WTC11 (cell line): ENCODE data around the gene ATP6V0D1. TPM values are rescaled to one million over a fixed set of nuclear protein-coding genes. Genes with fewer than 3 reads are reported as not detected.
"Not testable (repeated sequence)": the region's sequence is repeated elsewhere in the genome, so short reads cannot be mapped to it uniquely, and the experiment has no call there.

Source experiments
- ATAC-seq: fragments of 200-7000 bp; cut with Tn5 transposase; 2 replicates; pipeline ENCODE4 v1.10.0; 2021; ENCODE audit warnings: mild to moderate bottlenecking, moderate library complexity
- CTCF ChIA-PET: fragments of 300-600 bp; sonication (Branson Sonifier 250); formaldehyde crosslinking; loops from one replicate; lab custom pipeline; 2021; ENCODE audit warnings: antibody characterized with exemption; lab: Charles Lee
- POLR2A ChIA-PET: fragments of 350-600 bp; sonication (Branson Sonifier 250); formaldehyde crosslinking; loops from one replicate; lab custom pipeline; 2021; ENCODE audit warnings: antibody characterized with exemption; lab: Charles Lee
- DNase-seq: peaks from one replicate; pipeline ENCODE4 v3.0.0; 2021; ENCODE audit warnings: low spot score
- H3K27ac Mint-ChIP-seq: 2 replicates; pipeline ENCODE4 v1.8.0; 2021; ENCODE audit warnings: mixed read lengths
- H3K27me3 Mint-ChIP-seq: 2 replicates; pipeline ENCODE4 v1.8.0; 2021; ENCODE audit warnings: low read depth, mild to moderate bottlenecking, moderate library complexity, mixed read lengths
- H3K36me3 Mint-ChIP-seq: 2 replicates; pipeline ENCODE4 v1.8.0; 2021; ENCODE audit warnings: mixed read lengths
- H3K4me1 Mint-ChIP-seq: 2 replicates; pipeline ENCODE4 v1.8.0; 2022; ENCODE audit warnings: mixed read lengths
- H3K4me3 Mint-ChIP-seq: 2 replicates; pipeline ENCODE4 v1.8.0; 2021; ENCODE audit warnings: mild to moderate bottlenecking, moderate library complexity, mixed read lengths
- H3K9me3 Mint-ChIP-seq: 2 replicates; pipeline ENCODE4 v1.8.0; 2021; ENCODE audit warnings: mixed read lengths
- ELF4 ChIP-seq: sonication (generic); formaldehyde crosslinking; IDR thresholded peaks from 2 replicates; pipeline ENCODE4 v1.8.1; 2022; ENCODE audit warnings: low read depth, mild to moderate bottlenecking, moderate library complexity, missing genetic modification reagents
- HMGA2 ChIP-seq: fragments of 250-450 bp; sonication (Bioruptor Pico); IDR thresholded peaks from 2 replicates; pipeline ENCODE4 v1.4.0; 2021; ENCODE audit warnings: mild to moderate bottlenecking, moderate library complexity
- MXD4 ChIP-seq: fragments of 250-450 bp; sonication (Bioruptor Pico); IDR thresholded peaks from 2 replicates; pipeline ENCODE4 v1.8.0; 2021; ENCODE audit warnings: mild to moderate bottlenecking, moderate library complexity, borderline replicate concordance
- NR2C2 ChIP-seq: sonication (generic); formaldehyde crosslinking; IDR thresholded peaks from 2 replicates; pipeline ENCODE4 v1.8.0; 2022; ENCODE audit warnings: mild to moderate bottlenecking, missing genetic modification reagents
- RELA ChIP-seq: sonication (generic); formaldehyde crosslinking; IDR thresholded peaks from 2 replicates; pipeline ENCODE4 v1.8.1; 2022; ENCODE audit warnings: missing genetic modification reagents, mild to moderate bottlenecking, borderline replicate concordance
- SMAD4 ChIP-seq: sonication (generic); formaldehyde crosslinking; IDR thresholded peaks from 2 replicates; pipeline ENCODE4 v1.8.0; 2022; ENCODE audit warnings: mild to moderate bottlenecking, missing genetic modification reagents
- TCF7 ChIP-seq: sonication (generic); formaldehyde crosslinking; IDR thresholded peaks from 2 replicates; pipeline ENCODE4 v1.8.0; 2022; ENCODE audit warnings: mild to moderate bottlenecking, low read depth, missing genetic modification reagents, moderate library complexity
- TP53 ChIP-seq: sonication (generic); formaldehyde crosslinking; IDR thresholded peaks from 2 replicates; pipeline ENCODE4 v1.8.1; 2023; ENCODE audit warnings: mild to moderate bottlenecking, missing genetic modification reagents
- ZNF232 ChIP-seq: sonication (generic); formaldehyde crosslinking; IDR thresholded peaks from 2 replicates; pipeline ENCODE4 v1.8.0; 2022; ENCODE audit warnings: mild to moderate bottlenecking, missing genetic modification reagents
- ZNF423 ChIP-seq: fragments of 250-450 bp; sonication (Bioruptor Pico); IDR thresholded peaks from 2 replicates; pipeline ENCODE4 v2.1.2; 2022; ENCODE audit warnings: mild to moderate bottlenecking, moderate library complexity
- total RNA-seq: library from RNA; stranded (reverse); gene quantifications from 3 replicates; pipeline ENCODE4 v1.2.3, GENCODE V29; 2021
- TF ChIP-seq, protein P1 (sequence below): sonication (generic); formaldehyde crosslinking; IDR thresholded peaks from 2 replicates; pipeline ENCODE4 v1.8.0; 2022; ENCODE audit warnings: missing genetic modification reagents
- TF ChIP-seq, protein P2 (sequence below): sonication (generic); formaldehyde crosslinking; IDR thresholded peaks from 2 replicates; pipeline ENCODE4 v1.8.0; 2022; ENCODE audit warnings: mild to moderate bottlenecking, missing genetic modification reagents
- TF ChIP-seq, protein P3 (sequence below): sonication (generic); formaldehyde crosslinking; IDR thresholded peaks from 2 replicates; pipeline ENCODE4 v1.8.1; 2023; ENCODE audit warnings: mild to moderate bottlenecking, missing genetic modification reagents, moderate library complexity
- TF ChIP-seq, protein P4 (sequence below): fragments of 250-450 bp; sonication (Bioruptor Pico); IDR thresholded peaks from 2 replicates; pipeline ENCODE4 v1.9.0; 2021; ENCODE audit warnings: mild to moderate bottlenecking
- TF ChIP-seq, protein P5 (sequence below): fragments of 250-450 bp; sonication (Bioruptor Pico); IDR thresholded peaks from 2 replicates; pipeline ENCODE4 v1.9.0; 2021; ENCODE audit warnings: mild to moderate bottlenecking, borderline replicate concordance
- TF ChIP-seq, protein P6 (sequence below): sonication (generic); formaldehyde crosslinking; IDR thresholded peaks from 2 replicates; pipeline ENCODE4 v1.8.1; 2022; ENCODE audit warnings: mild to moderate bottlenecking, missing genetic modification reagents, moderate library complexity, borderline replicate concordance
- TF ChIP-seq, protein P7 (sequence below): sonication (generic); formaldehyde crosslinking; IDR thresholded peaks from 2 replicates; pipeline ENCODE4 v1.8.0; 2023; ENCODE audit warnings: missing genetic modification reagents
- TF ChIP-seq, protein P8 (sequence below): sonication (generic); formaldehyde crosslinking; IDR thresholded peaks from 2 replicates; pipeline ENCODE4 v1.8.0; 2022; ENCODE audit warnings: mild to moderate bottlenecking, missing genetic modification reagents

ATP6V0D1 gene
- total RNA-seq, 1 experiment from 2014 or later = 44.1 TPM

DNA sequence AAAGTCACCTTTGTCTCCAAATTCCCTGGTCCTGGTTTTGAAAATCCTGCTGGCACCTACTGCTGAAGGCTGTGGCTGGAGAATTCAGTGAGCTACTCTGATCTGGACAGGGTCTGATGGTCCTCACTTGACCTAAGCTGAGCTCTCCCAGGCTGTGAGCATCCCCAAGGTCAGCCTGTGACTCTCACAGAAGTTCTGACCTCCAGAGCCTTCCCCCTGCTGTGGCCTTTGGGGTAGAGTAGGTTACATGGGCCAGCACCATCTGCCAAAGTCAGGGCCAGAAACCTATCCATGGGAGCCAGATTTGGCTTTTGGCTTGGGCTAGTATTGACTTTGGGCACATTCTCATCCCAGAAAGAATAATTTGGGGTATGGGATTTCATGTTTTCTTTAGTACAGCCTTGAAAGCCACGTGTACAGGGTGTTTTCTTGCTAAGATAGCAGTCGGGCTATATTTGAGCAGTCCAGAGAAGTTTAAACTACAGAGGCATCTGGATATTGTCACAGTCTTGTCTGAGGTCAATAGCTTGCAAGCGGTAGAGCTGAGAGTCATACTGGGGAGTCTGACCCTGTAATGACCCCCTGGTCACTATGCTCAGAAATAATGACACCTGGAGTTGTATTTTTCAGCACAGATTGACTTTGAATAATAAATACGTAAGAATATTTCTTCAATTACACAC is 8.6 kb upstream of the ATP6V0D1 start (continued):
- TF ChIP-seq, protein P1, sequence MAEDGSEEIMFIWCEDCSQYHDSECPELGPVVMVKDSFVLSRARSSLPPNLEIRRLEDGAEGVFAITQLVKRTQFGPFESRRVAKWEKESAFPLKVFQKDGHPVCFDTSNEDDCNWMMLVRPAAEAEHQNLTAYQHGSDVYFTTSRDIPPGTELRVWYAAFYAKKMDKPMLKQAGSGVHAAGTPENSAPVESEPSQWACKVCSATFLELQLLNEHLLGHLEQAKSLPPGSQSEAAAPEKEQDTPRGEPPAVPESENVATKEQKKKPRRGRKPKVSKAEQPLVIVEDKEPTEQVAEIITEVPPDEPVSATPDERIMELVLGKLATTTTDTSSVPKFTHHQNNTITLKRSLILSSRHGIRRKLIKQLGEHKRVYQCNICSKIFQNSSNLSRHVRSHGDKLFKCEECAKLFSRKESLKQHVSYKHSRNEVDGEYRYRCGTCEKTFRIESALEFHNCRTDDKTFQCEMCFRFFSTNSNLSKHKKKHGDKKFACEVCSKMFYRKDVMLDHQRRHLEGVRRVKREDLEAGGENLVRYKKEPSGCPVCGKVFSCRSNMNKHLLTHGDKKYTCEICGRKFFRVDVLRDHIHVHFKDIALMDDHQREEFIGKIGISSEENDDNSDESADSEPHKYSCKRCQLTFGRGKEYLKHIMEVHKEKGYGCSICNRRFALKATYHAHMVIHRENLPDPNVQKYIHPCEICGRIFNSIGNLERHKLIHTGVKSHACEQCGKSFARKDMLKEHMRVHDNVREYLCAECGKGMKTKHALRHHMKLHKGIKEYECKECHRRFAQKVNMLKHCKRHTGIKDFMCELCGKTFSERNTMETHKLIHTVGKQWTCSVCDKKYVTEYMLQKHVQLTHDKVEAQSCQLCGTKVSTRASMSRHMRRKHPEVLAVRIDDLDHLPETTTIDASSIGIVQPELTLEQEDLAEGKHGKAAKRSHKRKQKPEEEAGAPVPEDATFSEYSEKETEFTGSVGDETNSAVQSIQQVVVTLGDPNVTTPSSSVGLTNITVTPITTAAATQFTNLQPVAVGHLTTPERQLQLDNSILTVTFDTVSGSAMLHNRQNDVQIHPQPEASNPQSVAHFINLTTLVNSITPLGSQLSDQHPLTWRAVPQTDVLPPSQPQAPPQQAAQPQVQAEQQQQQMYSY (CRISPR knock-in tag) = no peak
- no peak for TF ChIP-seq TCF7 (CRISPR knock-in tag)

DNA sequence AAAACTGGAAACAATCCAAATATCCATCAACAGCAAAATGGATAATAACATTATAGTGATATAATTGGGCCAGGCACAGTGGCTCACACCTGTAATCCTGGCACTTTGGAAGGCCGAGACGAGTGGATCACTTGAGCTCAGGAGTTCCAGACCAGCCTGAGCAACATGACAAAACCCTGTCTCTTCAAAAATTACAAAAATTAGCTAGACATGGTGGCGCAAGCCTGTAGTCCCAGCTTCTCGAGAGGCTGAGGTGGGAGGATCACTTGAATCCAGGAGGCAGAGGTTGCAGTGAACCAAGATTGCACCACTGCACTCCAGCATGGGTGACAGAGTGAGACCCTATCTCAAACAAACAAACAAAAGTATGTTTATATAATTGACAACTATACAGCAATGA is 6.6 kb upstream of the ATP6V0D1 start:
- H3K36me3 Mint-ChIP-seq, DNase-seq, H3K9me3 Mint-ChIP-seq, H3K27ac Mint-ChIP-seq, ATAC-seq, H3K4me3 Mint-ChIP-seq, POLR2A ChIA-PET: not testable (repeated sequence)
- H3K4me1 Mint-ChIP-seq = peaks cover 11% of the 10 kb centered on the region
- CTCF ChIA-PET = interaction anchor here (0.8 kb wide), 1 partner anchor 31 kb away, joined by 3 read pairs; no protein-coding TSS in a partner anchor
- H3K27me3 Mint-ChIP-seq = peaks cover 96% of the 10 kb centered on the region

DNA sequence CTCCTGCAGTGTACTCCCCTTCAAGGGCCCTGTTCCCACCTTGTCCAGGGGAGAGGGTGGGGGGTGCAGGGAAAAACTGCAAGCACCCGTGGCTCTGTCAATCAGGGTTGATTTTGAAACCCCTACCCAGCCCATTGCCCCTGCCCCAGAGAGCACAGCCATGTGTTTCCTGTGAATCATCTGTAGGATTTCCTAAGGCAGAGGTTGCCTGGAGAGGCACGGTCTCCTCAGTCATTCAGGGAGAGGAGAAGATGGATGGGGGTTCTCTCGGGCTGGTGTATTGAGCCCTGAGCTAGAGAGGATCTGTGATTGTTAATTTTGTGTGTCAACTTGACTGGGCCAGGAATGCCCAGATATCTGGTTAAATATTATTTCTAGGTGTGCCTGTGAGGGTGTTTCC is 5.8 kb upstream of the ATP6V0D1 start:
- no peaks in the 10 kb centered on the region for H3K36me3 Mint-ChIP-seq
- no peak overlapping the region for H3K4me3 Mint-ChIP-seq
- peaks cover 6% of the 10 kb centered on the region; the same call in 1 of the 2 replicates for H3K9me3 Mint-ChIP-seq
- peaks cover 14% of the 10 kb centered on the region for H3K4me1 Mint-ChIP-seq
- no peak overlapping the region for H3K27ac Mint-ChIP-seq
- DNase-seq = no peak
- peaks cover 94% of the 10 kb centered on the region for H3K27me3 Mint-ChIP-seq
- POLR2A ChIA-PET = no interaction called here
- no peak for ATAC-seq
- CTCF ChIA-PET = interaction anchor here (0.8 kb wide), 1 partner anchor 30 kb away, joined by 3 read pairs; no protein-coding TSS in a partner anchor
- TF ChIP-seq, protein P2, sequence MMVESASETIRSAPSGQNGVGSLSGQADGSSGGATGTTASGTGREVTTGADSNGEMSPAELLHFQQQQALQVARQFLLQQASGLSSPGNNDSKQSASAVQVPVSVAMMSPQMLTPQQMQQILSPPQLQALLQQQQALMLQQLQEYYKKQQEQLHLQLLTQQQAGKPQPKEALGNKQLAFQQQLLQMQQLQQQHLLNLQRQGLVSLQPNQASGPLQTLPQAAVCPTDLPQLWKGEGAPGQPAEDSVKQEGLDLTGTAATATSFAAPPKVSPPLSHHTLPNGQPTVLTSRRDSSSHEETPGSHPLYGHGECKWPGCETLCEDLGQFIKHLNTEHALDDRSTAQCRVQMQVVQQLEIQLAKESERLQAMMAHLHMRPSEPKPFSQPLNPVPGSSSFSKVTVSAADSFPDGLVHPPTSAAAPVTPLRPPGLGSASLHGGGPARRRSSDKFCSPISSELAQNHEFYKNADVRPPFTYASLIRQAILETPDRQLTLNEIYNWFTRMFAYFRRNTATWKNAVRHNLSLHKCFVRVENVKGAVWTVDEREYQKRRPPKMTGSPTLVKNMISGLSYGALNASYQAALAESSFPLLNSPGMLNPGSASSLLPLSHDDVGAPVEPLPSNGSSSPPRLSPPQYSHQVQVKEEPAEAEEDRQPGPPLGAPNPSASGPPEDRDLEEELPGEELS = no peak
- TF ChIP-seq, protein P3, sequence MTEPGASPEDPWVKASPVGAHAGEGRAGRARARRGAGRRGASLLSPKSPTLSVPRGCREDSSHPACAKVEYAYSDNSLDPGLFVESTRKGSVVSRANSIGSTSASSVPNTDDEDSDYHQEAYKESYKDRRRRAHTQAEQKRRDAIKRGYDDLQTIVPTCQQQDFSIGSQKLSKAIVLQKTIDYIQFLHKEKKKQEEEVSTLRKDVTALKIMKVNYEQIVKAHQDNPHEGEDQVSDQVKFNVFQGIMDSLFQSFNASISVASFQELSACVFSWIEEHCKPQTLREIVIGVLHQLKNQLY (CRISPR knock-in tag) = no peak
- TF ChIP-seq TP53 (CRISPR knock-in tag) (no peak), SMAD4 (no peak), ELF4 (CRISPR knock-in tag) (no peak), ZNF232 (CRISPR knock-in tag) (no peak), HMGA2 (CRISPR knock-in tag) (no peak), NR2C2 (CRISPR knock-in tag) (no peak), MXD4 (CRISPR knock-in tag) (no peak), ZNF423 (CRISPR knock-in tag) (no peak), RELA (no peak)
- TF ChIP-seq, protein P4, sequence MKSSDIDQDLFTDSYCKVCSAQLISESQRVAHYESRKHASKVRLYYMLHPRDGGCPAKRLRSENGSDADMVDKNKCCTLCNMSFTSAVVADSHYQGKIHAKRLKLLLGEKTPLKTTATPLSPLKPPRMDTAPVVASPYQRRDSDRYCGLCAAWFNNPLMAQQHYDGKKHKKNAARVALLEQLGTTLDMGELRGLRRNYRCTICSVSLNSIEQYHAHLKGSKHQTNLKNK (CRISPR knock-in tag) = no peak
- TF ChIP-seq, protein P5, sequence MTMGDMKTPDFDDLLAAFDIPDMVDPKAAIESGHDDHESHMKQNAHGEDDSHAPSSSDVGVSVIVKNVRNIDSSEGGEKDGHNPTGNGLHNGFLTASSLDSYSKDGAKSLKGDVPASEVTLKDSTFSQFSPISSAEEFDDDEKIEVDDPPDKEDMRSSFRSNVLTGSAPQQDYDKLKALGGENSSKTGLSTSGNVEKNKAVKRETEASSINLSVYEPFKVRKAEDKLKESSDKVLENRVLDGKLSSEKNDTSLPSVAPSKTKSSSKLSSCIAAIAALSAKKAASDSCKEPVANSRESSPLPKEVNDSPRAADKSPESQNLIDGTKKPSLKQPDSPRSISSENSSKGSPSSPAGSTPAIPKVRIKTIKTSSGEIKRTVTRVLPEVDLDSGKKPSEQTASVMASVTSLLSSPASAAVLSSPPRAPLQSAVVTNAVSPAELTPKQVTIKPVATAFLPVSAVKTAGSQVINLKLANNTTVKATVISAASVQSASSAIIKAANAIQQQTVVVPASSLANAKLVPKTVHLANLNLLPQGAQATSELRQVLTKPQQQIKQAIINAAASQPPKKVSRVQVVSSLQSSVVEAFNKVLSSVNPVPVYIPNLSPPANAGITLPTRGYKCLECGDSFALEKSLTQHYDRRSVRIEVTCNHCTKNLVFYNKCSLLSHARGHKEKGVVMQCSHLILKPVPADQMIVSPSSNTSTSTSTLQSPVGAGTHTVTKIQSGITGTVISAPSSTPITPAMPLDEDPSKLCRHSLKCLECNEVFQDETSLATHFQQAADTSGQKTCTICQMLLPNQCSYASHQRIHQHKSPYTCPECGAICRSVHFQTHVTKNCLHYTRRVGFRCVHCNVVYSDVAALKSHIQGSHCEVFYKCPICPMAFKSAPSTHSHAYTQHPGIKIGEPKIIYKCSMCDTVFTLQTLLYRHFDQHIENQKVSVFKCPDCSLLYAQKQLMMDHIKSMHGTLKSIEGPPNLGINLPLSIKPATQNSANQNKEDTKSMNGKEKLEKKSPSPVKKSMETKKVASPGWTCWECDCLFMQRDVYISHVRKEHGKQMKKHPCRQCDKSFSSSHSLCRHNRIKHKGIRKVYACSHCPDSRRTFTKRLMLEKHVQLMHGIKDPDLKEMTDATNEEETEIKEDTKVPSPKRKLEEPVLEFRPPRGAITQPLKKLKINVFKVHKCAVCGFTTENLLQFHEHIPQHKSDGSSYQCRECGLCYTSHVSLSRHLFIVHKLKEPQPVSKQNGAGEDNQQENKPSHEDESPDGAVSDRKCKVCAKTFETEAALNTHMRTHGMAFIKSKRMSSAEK (CRISPR knock-in tag) = no peak
- TF ChIP-seq, protein P6, sequence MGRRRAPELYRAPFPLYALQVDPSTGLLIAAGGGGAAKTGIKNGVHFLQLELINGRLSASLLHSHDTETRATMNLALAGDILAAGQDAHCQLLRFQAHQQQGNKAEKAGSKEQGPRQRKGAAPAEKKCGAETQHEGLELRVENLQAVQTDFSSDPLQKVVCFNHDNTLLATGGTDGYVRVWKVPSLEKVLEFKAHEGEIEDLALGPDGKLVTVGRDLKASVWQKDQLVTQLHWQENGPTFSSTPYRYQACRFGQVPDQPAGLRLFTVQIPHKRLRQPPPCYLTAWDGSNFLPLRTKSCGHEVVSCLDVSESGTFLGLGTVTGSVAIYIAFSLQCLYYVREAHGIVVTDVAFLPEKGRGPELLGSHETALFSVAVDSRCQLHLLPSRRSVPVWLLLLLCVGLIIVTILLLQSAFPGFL (CRISPR knock-in tag) = no peak
- TF ChIP-seq, protein P7, sequence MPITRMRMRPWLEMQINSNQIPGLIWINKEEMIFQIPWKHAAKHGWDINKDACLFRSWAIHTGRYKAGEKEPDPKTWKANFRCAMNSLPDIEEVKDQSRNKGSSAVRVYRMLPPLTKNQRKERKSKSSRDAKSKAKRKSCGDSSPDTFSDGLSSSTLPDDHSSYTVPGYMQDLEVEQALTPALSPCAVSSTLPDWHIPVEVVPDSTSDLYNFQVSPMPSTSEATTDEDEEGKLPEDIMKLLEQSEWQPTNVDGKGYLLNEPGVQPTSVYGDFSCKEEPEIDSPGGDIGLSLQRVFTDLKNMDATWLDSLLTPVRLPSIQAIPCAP = no peak
- TF ChIP-seq, protein P8, sequence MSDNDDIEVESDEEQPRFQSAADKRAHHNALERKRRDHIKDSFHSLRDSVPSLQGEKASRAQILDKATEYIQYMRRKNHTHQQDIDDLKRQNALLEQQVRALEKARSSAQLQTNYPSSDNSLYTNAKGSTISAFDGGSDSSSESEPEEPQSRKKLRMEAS (CRISPR knock-in tag) = no peak
